ENCODE results near the gene MRAS.

Gene MRAS

DNA sequence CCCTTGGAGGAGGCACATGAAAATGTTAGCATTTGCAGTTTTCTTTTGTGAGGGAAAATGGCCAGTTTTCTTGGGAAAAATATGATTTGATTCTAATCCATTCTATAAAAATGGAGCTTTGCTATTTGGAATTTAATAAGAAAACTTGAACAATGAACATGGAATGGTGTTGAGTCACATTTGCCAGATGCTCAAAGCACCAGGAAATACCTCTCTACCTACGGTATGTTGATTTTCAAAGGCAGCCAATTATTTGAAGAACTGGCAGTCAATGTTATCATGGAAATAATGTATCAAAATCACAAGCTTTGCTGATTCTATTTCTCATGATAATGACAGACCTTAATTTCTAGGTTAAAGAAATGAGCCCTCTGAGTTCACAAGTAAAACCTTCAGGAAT lies 33.6 kb upstream of the MRAS start:
- TF ChIP-seq, protein P1, sequence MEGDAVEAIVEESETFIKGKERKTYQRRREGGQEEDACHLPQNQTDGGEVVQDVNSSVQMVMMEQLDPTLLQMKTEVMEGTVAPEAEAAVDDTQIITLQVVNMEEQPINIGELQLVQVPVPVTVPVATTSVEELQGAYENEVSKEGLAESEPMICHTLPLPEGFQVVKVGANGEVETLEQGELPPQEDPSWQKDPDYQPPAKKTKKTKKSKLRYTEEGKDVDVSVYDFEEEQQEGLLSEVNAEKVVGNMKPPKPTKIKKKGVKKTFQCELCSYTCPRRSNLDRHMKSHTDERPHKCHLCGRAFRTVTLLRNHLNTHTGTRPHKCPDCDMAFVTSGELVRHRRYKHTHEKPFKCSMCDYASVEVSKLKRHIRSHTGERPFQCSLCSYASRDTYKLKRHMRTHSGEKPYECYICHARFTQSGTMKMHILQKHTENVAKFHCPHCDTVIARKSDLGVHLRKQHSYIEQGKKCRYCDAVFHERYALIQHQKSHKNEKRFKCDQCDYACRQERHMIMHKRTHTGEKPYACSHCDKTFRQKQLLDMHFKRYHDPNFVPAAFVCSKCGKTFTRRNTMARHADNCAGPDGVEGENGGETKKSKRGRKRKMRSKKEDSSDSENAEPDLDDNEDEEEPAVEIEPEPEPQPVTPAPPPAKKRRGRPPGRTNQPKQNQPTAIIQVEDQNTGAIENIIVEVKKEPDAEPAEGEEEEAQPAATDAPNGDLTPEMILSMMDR (conservative IDR thresholded peaks at IDR 0.05; ENCODE audit: control insufficient read depth, insufficient read depth, low read depth, low read length), result no peak
- no peak for DNase-seq (ENCODE audit: low read depth)

DNA sequence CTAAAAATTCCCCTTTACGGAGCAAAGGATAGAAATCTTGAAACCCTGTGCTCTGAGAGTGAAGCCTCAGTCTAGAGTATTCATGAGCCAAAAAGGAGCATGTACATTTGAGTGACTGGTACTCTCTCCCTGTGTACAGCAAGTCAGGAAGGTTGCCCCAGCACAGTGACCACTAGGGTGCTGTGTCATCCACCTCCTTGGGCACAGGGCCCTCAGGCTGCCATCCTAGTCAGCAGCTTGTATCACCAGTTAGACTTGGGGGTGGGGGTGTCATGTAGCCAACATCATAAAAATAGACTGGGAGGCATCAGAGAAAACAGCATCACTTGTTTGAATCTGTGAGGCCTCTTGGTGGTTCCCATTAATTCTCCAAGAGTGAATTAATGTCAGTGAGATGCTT lies 30.7 kb upstream of the MRAS start:
- no peak for DNase-seq (ENCODE audit: low read depth)
- no peak overlapping the region for H3K4me3 ChIP-seq (ENCODE audit: control insufficient read depth, low read depth, low read length)

More for the DNA sequence above, 33.6 kb upstream of the MRAS start:
- no peak overlapping the region for H3K4me3 ChIP-seq (ENCODE audit: control insufficient read depth, low read depth, low read length)

DNA sequence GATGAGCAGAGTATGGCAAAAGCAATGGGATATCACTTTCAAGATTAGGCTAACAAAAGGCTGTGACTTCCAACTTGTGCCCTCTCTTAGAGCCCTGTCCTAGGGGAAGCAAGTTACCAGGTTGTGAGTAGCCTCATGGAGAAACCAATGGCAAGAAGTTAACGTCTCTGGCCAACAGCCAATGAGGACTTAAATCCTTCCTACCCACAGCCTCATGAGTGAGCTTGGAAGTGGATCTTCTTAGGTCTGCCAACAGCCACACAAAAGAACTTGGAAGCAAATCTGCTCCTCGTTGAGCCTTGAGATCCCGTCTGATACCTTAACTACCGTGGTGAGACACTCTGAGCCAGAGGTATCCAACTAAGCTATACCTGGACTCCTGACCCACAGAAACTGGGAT lies 24.4 kb upstream of the MRAS start:
- no peak for DNase-seq (ENCODE audit: low read depth)
- no peak overlapping the region for H3K4me3 ChIP-seq (ENCODE audit: control insufficient read depth, low read depth, low read length)
- TF ChIP-seq, protein P1 (conservative IDR thresholded peaks at IDR 0.05; ENCODE audit: control insufficient read depth, insufficient read depth, low read depth, low read length), result no peak

More for the DNA sequence above, 30.7 kb upstream of the MRAS start:
- TF ChIP-seq, protein P1 (conservative IDR thresholded peaks at IDR 0.05; ENCODE audit: control insufficient read depth, insufficient read depth, low read depth, low read length), result no peak

DNA sequence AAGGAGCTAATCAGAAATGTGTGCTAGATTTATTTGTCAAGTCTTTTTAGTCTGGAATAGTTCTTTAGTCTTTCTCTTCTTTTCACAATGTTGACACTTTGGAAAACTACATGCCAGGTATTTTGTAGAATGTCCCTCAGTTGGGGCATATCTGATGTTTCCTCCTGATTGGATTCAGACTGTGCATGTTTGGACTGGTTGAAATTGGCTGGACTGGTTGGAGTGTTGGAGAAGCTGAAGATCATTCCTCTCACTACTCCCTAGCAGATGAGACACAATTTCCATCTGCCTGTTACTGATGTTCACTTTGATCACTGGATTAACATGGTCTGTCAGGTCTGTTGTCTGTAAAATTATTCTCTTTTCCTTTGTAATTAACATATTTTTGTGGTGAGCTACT lies 22.4 kb upstream of the MRAS start:
- TF ChIP-seq, protein P1 (conservative IDR thresholded peaks at IDR 0.05; ENCODE audit: control insufficient read depth, insufficient read depth, low read depth, low read length), result no peak
- no peak overlapping the region for H3K4me3 ChIP-seq (ENCODE audit: control insufficient read depth, low read depth, low read length)
- DNase-seq (ENCODE audit: low read depth), result no peak

DNA sequence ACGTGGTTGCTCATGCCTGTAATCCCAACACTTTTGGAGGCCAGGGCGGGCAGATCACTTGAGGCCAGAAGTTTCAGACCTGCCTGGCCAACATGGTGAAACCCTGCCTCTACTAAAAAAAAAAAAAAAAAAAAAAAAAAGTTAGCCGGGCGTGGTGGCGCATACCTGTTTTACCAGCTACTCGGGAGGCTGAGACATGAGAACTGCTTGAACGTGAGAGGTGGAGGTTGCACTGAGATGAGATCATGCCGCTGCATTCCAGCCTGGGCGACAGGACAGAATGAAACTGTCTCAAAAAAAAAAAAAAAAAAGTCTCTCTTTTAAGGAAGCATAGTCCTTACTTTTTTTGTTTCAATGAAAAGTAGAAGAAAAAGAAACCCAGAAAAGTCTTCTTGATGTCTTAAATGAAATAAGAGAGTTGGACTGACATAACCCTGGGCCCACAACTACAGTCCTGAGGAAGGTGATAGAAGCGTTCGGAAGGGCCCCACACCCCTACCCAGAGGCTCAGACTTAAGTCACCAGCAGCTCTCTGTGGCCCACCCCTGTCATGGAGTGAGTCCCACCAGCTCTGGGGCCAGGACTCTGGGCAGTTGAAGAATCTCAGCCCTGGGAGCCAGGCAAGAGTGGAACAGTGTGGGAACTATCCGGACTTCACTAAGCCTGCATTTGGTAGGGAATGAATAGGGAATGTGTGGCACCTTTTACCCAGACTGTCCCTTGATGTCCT lies 21.3 kb upstream of the MRAS start:
- no peak for DNase-seq (ENCODE audit: low read depth)
- no peak overlapping the region for H3K4me3 ChIP-seq (ENCODE audit: control insufficient read depth, low read depth, low read length)
- TF ChIP-seq, protein P1 (conservative IDR thresholded peaks at IDR 0.05; ENCODE audit: control insufficient read depth, insufficient read depth, low read depth, low read length), result no peak

DNA sequence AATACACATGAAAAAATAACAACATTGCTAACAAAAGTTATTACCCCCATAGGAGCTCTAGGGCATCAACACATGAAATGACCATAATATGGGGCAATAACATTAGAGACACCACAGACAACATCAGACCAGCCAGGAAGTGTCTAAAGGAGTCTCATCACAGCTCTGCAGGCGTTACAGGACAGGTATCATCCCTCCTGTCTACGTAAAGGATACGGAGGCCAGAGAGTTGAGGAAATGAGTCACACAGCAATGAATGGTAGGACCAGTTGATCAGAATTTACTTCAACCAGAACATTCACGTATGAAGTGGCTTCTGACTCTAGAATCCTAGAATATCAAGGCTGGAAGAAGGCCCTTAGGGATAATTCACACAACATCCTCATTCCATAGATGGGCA lies 20.5 kb upstream of the MRAS start:
- TF ChIP-seq, protein P1 (conservative IDR thresholded peaks at IDR 0.05; ENCODE audit: control insufficient read depth, insufficient read depth, low read depth, low read length), result no peak
- H3K4me3 ChIP-seq (ENCODE audit: control insufficient read depth, low read depth, low read length), result no peak overlapping the region
- DNase-seq (ENCODE audit: low read depth), result no peak

Data from fibroblast of mammary gland (primary cell).